HepG2 (cell line): ENCODE measurements around the gene RNF208. TPM values are rescaled to one million over a fixed set of nuclear protein-coding genes. Genes with fewer than 3 reads are reported as not detected.

Source experiments
- ARHGAP35 ChIP-seq: sonication (generic); formaldehyde crosslinking; IDR thresholded peaks from 2 replicates; pipeline ENCODE4 v1.9.0; 2022; ENCODE audit warnings: mild to moderate bottlenecking, inconsistent platforms, moderate library complexity, missing genetic modification reagents, borderline replicate concordance
- BHLHE40 ChIP-seq: IDR thresholded peaks from 2 replicates; pipeline ENCODE4 v1.6.1; 2011; ENCODE audit warnings: low read length, improper control_type of control experiment
- CCAR2 ChIP-seq: fragments of 200-400 bp; formaldehyde crosslinking; optimal IDR thresholded peaks from 2 replicates; pipeline ENCODE3; 2018; ENCODE audit warnings: low read depth, mild to moderate bottlenecking, low read length, moderate library complexity
- ETV5 ChIP-seq: IDR thresholded peaks from 2 replicates; pipeline ENCODE4 v1.6.1; 2018; ENCODE audit warnings: missing biosample characterization, missing genetic modification reagents, inconsistent platforms, borderline replicate concordance
- FOXP4 ChIP-seq: sonication (generic); formaldehyde crosslinking; IDR thresholded peaks from 2 replicates; pipeline ENCODE4 v1.4.0; 2020; ENCODE audit warnings: missing genetic modification reagents
- KAT7 ChIP-seq: IDR thresholded peaks from 2 replicates; pipeline ENCODE4 v1.6.1; 2018; ENCODE audit warnings: borderline replicate concordance, missing compliant biosample characterization
- MAF1 ChIP-seq: sonication (generic); formaldehyde crosslinking; IDR thresholded peaks from 2 replicates; pipeline ENCODE4 v1.5.0; 2020; ENCODE audit warnings: missing genetic modification reagents, borderline replicate concordance
- RBAK ChIP-seq: sonication (generic); formaldehyde crosslinking; IDR thresholded peaks from 2 replicates; pipeline ENCODE4 v1.5.1; 2020; ENCODE audit warnings: mild to moderate bottlenecking, missing genetic modification reagents
- SP1 ChIP-seq, 2 experiments: fragments of 450-650 bp in 1 of 2; sonication (generic) in 1 of 2; formaldehyde crosslinking in 1 of 2; IDR thresholded peaks; 2 replicates each; pipeline versions ENCODE4 v1.4.0 to v1.6.1; 2016 to 2020; ENCODE audit warnings: missing genetic modification reagents in 1 of 2
- SP5 ChIP-seq: IDR thresholded peaks from 2 replicates; pipeline ENCODE4 v1.6.1; 2016; ENCODE audit warnings: low read depth, borderline replicate concordance
- ZNF251 ChIP-seq: sonication (generic); formaldehyde crosslinking; IDR thresholded peaks from 2 replicates; pipeline ENCODE4 v1.9.0; 2021; ENCODE audit warnings: mild to moderate bottlenecking, missing genetic modification reagents
- ZNF33B ChIP-seq: sonication (generic); formaldehyde crosslinking; IDR thresholded peaks from 2 replicates; pipeline ENCODE4 v1.5.1; 2020; ENCODE audit warnings: mild to moderate bottlenecking, missing genetic modification reagents
- ZNF546 ChIP-seq: sonication (generic); formaldehyde crosslinking; conservative IDR thresholded peaks from 2 replicates; pipeline ENCODE4 v1.8.1; 2023; ENCODE audit warnings: mild to moderate bottlenecking, missing genetic modification reagents
- ZNF564 ChIP-seq: sonication (generic); formaldehyde crosslinking; IDR thresholded peaks from 2 replicates; pipeline ENCODE4 v1.8.1; 2023; ENCODE audit warnings: mild to moderate bottlenecking, missing genetic modification reagents
- ZNF569 ChIP-seq: sonication (generic); formaldehyde crosslinking; IDR thresholded peaks from 2 replicates; pipeline ENCODE4 v1.5.0; 2020; ENCODE audit warnings: mild to moderate bottlenecking, missing genetic modification reagents, moderate library complexity, borderline replicate concordance
- ZNF749 ChIP-seq: sonication (generic); formaldehyde crosslinking; IDR thresholded peaks from 2 replicates; pipeline ENCODE4 v1.8.0; 2022; ENCODE audit warnings: mild to moderate bottlenecking, missing genetic modification reagents, moderate library complexity, borderline replicate concordance
- ZNF773 ChIP-seq: sonication (generic); formaldehyde crosslinking; IDR thresholded peaks from 2 replicates; pipeline ENCODE4 v1.4.0; 2020; ENCODE audit warnings: missing genetic modification reagents, borderline replicate concordance
- polyA plus RNA-seq, 8 experiments: library from polyadenylated mRNA; depleted of rRNA in 3 of 8; stranded (reverse) in 7 of 8; unstranded in 1 of 8; fragments of >200 nt; fragmentation: Illumina TruSeq in 4 of 8; extraction: Trizol in 4 of 8; gene quantifications; 2 replicates each; pipeline versions ENCODE4 v1.2.1 to v1.2.3, GENCODE V29; 2011 to 2016; ENCODE audit warnings: low read depth in 4 of 8, missing spikeins in 1 of 8, mixed read lengths in 1 of 8; ENCODE audit not compliant: insufficient read depth in 1 of 8
- total RNA-seq, 5 experiments: library from RNA; depleted of rRNA; stranded (reverse); fragments of >200 nt; fragmentation: Illumina TruSeq; extraction: Trizol; gene quantifications; 2 replicates each; pipeline ENCODE4 v1.2.3, GENCODE V29; 2016; ENCODE audit warnings: low read depth in 1 of 5
- TF ChIP-seq, protein P1 (sequence below): sonication (generic); formaldehyde crosslinking; IDR thresholded peaks from 2 replicates; pipeline ENCODE4 v1.5.0; 2020; ENCODE audit warnings: missing genetic modification reagents
- TF ChIP-seq, protein P2 (sequence below): sonication (generic); formaldehyde crosslinking; IDR thresholded peaks from 2 replicates; pipeline ENCODE4 v1.5.1; 2020; ENCODE audit warnings: missing genetic modification reagents, mild to moderate bottlenecking, borderline replicate concordance

RNF208 gene
- total and polyA plus RNA-seq, 2 of the 13 experiments (the other 11 are each of a cell fraction or from before 2014, with no cell fraction given): 1.6 to 2.1 TPM

DNA sequence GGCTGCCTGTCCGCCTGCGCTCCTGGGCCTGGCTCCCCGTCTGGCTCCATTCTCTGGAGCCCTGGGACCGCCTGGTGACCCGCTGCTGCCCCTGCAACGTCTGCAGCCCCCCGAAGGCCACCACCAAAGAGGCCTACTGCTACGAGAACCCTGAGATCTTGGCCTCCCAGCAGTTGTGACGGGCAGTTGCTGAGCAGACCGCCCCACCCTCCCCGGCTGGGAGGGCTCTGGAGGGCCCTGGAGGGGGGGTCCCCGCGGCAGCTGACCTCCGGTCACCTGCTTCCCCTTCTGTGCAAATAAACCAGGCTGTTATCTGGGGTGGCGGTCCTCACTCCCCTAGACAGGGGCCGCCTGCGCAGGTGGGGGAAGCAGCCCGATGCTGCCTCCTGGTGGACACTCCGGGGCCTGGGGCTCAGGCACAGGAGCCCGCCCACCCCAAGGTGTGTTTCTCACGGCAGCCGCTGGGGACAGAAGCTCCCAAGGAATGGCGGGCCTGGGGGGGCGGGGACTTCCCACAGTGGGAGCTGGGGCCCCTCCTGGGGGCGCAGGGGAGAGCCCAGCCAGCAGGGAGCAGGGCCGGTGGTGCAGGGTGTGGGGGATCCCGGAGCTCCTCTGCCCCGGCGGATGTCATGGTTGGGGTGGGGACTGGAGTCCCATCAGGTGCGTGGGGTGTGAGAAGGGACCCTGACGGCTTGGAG, 14.3 kb upstream of the RNF208 start (continued):
- TF ChIP-seq CCAR2: peak; percentile 55
- TF ChIP-seq FOXP4 (CRISPR knock-in tag): peak; percentile 72
- TF ChIP-seq ZNF546 (CRISPR knock-in tag): peak; percentile 29; the same call in 1 of the 2 replicates
- TF ChIP-seq MAF1 (CRISPR knock-in tag): 0 out of 2 replicates have a peak, but pooled peaks have one; percentile 6
- TF ChIP-seq, protein P1, sequence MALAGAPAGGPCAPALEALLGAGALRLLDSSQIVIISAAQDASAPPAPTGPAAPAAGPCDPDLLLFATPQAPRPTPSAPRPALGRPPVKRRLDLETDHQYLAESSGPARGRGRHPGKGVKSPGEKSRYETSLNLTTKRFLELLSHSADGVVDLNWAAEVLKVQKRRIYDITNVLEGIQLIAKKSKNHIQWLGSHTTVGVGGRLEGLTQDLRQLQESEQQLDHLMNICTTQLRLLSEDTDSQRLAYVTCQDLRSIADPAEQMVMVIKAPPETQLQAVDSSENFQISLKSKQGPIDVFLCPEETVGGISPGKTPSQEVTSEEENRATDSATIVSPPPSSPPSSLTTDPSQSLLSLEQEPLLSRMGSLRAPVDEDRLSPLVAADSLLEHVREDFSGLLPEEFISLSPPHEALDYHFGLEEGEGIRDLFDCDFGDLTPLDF: no peak
- no peak; the same call in 1 of the 2 replicates for TF ChIP-seq ZNF33B
- no peak for TF ChIP-seq ZNF749 (CRISPR knock-in tag)
- TF ChIP-seq KAT7 (CRISPR knock-in tag): peak; percentile 29; the same call in 1 of the 2 replicates
- TF ChIP-seq ZNF773 (CRISPR knock-in tag): 0 out of 2 replicates have a peak, but pooled peaks have one; percentile 33
- TF ChIP-seq ZNF251 (CRISPR knock-in tag): no peak; the same call in 1 of the 2 replicates
- TF ChIP-seq ZNF564 (CRISPR knock-in tag): no peak
- TF ChIP-seq SP5 (CRISPR knock-in tag): peak; percentile 67; the same call in 1 of the 2 replicates
- no peak for TF ChIP-seq RBAK (CRISPR knock-in tag)
- TF ChIP-seq, protein P2, sequence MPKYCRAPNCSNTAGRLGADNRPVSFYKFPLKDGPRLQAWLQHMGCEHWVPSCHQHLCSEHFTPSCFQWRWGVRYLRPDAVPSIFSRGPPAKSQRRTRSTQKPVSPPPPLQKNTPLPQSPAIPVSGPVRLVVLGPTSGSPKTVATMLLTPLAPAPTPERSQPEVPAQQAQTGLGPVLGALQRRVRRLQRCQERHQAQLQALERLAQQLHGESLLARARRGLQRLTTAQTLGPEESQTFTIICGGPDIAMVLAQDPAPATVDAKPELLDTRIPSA (CRISPR knock-in tag): peak; percentile 65; the same call in 1 of the 2 replicates
- TF ChIP-seq ZNF569: no peak
- no peak for TF ChIP-seq ARHGAP35 (CRISPR knock-in tag)
- TF ChIP-seq SP1 (IDR thresholded peaks at IDR 0.05): no peak
- peak; percentile 80 for TF ChIP-seq SP1 (CRISPR knock-in tag; IDR thresholded peaks at IDR 0.05)
- TF ChIP-seq BHLHE40: peak; percentile 51
- TF ChIP-seq ETV5 (CRISPR knock-in tag): peak; percentile 97
